NT2/D1 (cell line): ENCODE measurements around the gene VTI1A.

ENCODE experiments used
- DNase-seq: peaks from one replicate; pipeline ENCODE4 v3.0.0-alpha.2; 2011; ENCODE audit warnings: low read depth, low spot score
- H3K27me3 ChIP-seq: 2 replicates; pipeline ENCODE4 v1.6.0; 2011; ENCODE audit warnings: mild to moderate bottlenecking; ENCODE audit not compliant: insufficient read length, insufficient read depth
- H3K36me3 ChIP-seq: 2 replicates; pipeline ENCODE4 v1.6.1; 2011; ENCODE audit warnings: mild to moderate bottlenecking, low read length, mixed read lengths; ENCODE audit not compliant: insufficient read depth, insufficient read length
- H3K4me1 ChIP-seq: 2 replicates; pipeline ENCODE4 v1.5.1; 2011; ENCODE audit not compliant: insufficient read depth, insufficient read length
- H3K4me3 ChIP-seq: 2 replicates; pipeline ENCODE4 v1.5.1; 2011; ENCODE audit warnings: low read depth; ENCODE audit not compliant: insufficient read length
- H3K9ac ChIP-seq: 2 replicates; pipeline ENCODE4 v1.6.0; 2011; ENCODE audit warnings: low read depth; ENCODE audit not compliant: insufficient read length
- H3K9me3 ChIP-seq: 2 replicates; pipeline ENCODE4 v1.5.1; 2011; ENCODE audit warnings: mild to moderate bottlenecking, low read length; ENCODE audit not compliant: insufficient read depth
- SUZ12 ChIP-seq: IDR thresholded peaks from 2 replicates; pipeline ENCODE4 v1.6.1; 2011; ENCODE audit not compliant: insufficient read length, insufficient read depth; ENCODE audit errors: extremely low read depth
- YY1 ChIP-seq: IDR thresholded peaks from 2 replicates; pipeline ENCODE4 v1.6.1; 2011; ENCODE audit not compliant: insufficient read length, insufficient read depth
- ZNF274 ChIP-seq: IDR thresholded peaks from 2 replicates; pipeline ENCODE4 v1.6.1; 2011; ENCODE audit warnings: mild to moderate bottlenecking, low read depth, low read length

VTI1A gene

GRCh38 chr10:112672706-112673105, 225.7 kb downstream of the VTI1A start:
- H3K9me3 ChIP-seq = no peaks in the 10 kb centered on the region
- no peak overlapping the region for H3K4me3 ChIP-seq
- H3K4me1 ChIP-seq = no peaks in the 10 kb centered on the region
- no peaks in the 10 kb centered on the region for H3K36me3 ChIP-seq
- no peaks in the 10 kb centered on the region for H3K27me3 ChIP-seq
- TF ChIP-seq YY1 (no peak), ZNF274 (no peak), SUZ12 (no peak)
- no peak overlapping the region for H3K9ac ChIP-seq
- no peak for DNase-seq

- Histone ChIP-seq H3K4me3 (no peak overlapping the region), H3K9me3 (no peaks in the 10 kb centered on the region), H3K27me3 (no peaks in the 10 kb centered on the region), H3K4me1 (no peaks in the 10 kb centered on the region), H3K36me3 (no peaks in the 10 kb centered on the region), H3K9ac (no peak overlapping the region)
- no peak for TF ChIP-seq ZNF274
- no peak for TF ChIP-seq SUZ12
- TF ChIP-seq YY1 = no peak
- no peak for DNase-seq
Measured at GRCh38 chr10:112675560-112676083, 228.6 kb downstream of the VTI1A start.

GRCh38 chr10:112677689-112678088, 230.7 kb downstream of the VTI1A start:
- no peak overlapping the region for H3K9ac ChIP-seq
- no peak overlapping the region for H3K4me3 ChIP-seq
- H3K4me1 ChIP-seq = no peaks in the 10 kb centered on the region
- no peaks in the 10 kb centered on the region for H3K9me3 ChIP-seq
- no peak for DNase-seq
- no peaks in the 10 kb centered on the region for H3K27me3 ChIP-seq
- H3K36me3 ChIP-seq = no peaks in the 10 kb centered on the region
- TF ChIP-seq ZNF274 (no peak), YY1 (no peak), SUZ12 (no peak)

GRCh38 chr10:112678581-112678980, 231.6 kb downstream of the VTI1A start:
- Histone ChIP-seq H3K27me3 (no peaks in the 10 kb centered on the region), H3K36me3 (no peaks in the 10 kb centered on the region), H3K4me1 (no peaks in the 10 kb centered on the region), H3K9ac (no peak overlapping the region), H3K9me3 (no peaks in the 10 kb centered on the region), H3K4me3 (no peak overlapping the region)
- TF ChIP-seq SUZ12 = no peak
- TF ChIP-seq ZNF274 = no peak
- no peak for TF ChIP-seq YY1
- no peak for DNase-seq

GRCh38 chr10:112678987-112679386, 232.0 kb downstream of the VTI1A start:
- no peak overlapping the region for H3K9ac ChIP-seq
- no peaks in the 10 kb centered on the region for H3K4me1 ChIP-seq
- H3K27me3 ChIP-seq = no peaks in the 10 kb centered on the region
- no peak overlapping the region for H3K4me3 ChIP-seq
- no peak for TF ChIP-seq SUZ12
- no peak for TF ChIP-seq YY1
- no peak for TF ChIP-seq ZNF274
- DNase-seq = no peak
- H3K9me3 ChIP-seq = no peaks in the 10 kb centered on the region
- no peaks in the 10 kb centered on the region for H3K36me3 ChIP-seq

GRCh38 chr10:112679392-112679791, 232.4 kb downstream of the VTI1A start:
- Histone ChIP-seq H3K27me3 (no peaks in the 10 kb centered on the region), H3K9me3 (no peaks in the 10 kb centered on the region), H3K4me3 (no peak overlapping the region), H3K36me3 (no peaks in the 10 kb centered on the region), H3K4me1 (no peaks in the 10 kb centered on the region), H3K9ac (no peak overlapping the region)
- no peak for DNase-seq
- TF ChIP-seq YY1 (no peak), ZNF274 (no peak), SUZ12 (no peak)

GRCh38 chr10:112680586-112680985, 233.6 kb downstream of the VTI1A start:
- Histone ChIP-seq H3K9ac (no peak overlapping the region), H3K9me3 (no peaks in the 10 kb centered on the region), H3K36me3 (no peaks in the 10 kb centered on the region), H3K27me3 (no peaks in the 10 kb centered on the region), H3K4me3 (no peak overlapping the region), H3K4me1 (no peaks in the 10 kb centered on the region)
- no peak for DNase-seq
- TF ChIP-seq YY1 = no peak
- TF ChIP-seq ZNF274 = no peak
- TF ChIP-seq SUZ12 = no peak
